Fibroblast of mammary gland (primary cell): ENCODE measurements around the gene NTRK2.

Experiments
- DNase-seq: peaks from one replicate; pipeline ENCODE4 v3.0.0-alpha.2; 2010; ENCODE audit warnings: low read depth
- H3K4me3 ChIP-seq: 2 replicates; pipeline ENCODE4 v1.5.1; 2011; ENCODE audit warnings: low read depth, mild to moderate bottlenecking, low read length, moderate library complexity; ENCODE audit not compliant: control insufficient read depth
- TF ChIP-seq, protein P1 (sequence below): conservative IDR thresholded peaks from 2 replicates; pipeline ENCODE4 v1.5.1; 2011; ENCODE audit warnings: low read depth, low read length, inconsistent platforms; ENCODE audit not compliant: control insufficient read depth, insufficient read depth

The NTRK2 gene

DNA sequence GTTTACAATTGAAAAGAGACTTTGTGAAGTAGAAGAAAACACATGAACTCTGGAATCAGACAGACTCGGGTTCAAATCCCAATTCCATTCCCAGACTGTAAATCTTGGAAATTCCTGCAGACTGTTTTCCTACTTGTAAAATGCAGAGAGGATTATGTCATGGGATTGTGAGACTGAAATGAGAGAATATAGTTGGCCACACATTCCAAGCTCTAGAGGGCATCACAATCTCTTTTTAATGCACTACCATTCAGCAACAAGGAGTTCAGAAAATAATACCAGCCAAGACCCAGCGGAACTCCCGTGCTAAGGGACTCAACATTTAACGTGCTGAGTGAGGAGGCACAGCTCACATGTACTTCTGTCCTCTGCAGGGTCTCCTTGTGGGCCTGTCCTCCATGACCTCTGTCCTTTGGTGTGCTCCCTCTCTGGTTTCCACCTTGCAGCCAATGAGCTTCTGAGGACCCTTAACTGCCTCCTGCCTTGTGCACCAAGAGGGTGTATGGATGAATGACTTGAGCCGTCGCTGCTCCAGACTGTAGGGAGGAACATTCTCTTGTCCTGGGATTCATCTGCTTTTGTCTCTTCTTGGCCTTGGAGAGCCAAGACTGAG lies 263.5 kb downstream of the NTRK2 start:
- TF ChIP-seq, protein P1, sequence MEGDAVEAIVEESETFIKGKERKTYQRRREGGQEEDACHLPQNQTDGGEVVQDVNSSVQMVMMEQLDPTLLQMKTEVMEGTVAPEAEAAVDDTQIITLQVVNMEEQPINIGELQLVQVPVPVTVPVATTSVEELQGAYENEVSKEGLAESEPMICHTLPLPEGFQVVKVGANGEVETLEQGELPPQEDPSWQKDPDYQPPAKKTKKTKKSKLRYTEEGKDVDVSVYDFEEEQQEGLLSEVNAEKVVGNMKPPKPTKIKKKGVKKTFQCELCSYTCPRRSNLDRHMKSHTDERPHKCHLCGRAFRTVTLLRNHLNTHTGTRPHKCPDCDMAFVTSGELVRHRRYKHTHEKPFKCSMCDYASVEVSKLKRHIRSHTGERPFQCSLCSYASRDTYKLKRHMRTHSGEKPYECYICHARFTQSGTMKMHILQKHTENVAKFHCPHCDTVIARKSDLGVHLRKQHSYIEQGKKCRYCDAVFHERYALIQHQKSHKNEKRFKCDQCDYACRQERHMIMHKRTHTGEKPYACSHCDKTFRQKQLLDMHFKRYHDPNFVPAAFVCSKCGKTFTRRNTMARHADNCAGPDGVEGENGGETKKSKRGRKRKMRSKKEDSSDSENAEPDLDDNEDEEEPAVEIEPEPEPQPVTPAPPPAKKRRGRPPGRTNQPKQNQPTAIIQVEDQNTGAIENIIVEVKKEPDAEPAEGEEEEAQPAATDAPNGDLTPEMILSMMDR: no peak
- no peak overlapping the region for H3K4me3 ChIP-seq
- DNase-seq: no peak

DNA sequence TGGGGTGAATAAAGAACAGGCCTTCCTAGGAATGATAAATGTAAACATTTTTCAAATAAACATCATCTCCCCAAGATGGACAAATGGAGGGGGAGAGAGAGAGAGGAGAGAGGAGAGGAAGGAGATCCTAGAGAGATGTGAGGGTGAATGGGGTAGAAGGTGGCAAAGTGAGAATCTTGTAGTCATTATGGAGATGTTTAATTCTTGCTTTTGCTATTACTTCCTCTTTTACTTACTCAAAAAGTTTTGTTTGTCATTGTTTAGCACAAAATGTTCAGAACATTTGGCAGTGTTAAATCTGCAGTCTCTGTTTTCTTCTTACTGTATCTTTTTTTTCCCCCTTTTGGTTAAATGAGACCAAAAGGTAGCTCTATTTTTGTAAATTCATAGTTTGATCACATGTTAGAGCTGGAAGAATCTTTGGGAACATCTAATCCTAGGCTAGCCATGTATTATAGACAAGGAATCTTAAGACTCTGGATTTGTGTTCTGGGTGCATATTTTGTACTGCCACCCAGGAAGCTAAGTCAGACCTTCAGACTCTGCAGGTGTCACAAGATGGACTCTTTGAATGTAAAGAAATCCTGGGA lies 266.1 kb downstream of the NTRK2 start:
- H3K4me3 ChIP-seq: no peak overlapping the region
- DNase-seq: no peak
- TF ChIP-seq, protein P1: no peak

DNA sequence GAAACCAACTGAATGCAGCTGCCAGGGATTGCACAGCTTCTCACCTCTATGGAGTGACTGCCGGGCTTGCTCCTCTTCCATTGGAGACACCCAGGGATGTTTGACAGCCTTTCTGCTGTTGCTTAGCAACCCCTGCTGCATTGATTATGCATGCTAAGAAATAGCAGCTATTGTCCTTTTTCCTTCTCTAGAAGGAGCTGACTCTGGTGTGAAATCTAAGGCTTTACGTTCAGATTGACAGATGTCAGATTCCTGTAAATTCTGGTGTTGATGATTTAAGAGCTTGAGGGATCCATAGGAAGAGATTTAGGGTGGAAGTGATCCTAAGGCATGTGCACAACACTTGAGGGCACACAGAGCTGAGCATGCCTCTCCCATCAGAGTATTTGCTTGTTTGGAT lies 267.7 kb downstream of the NTRK2 start:
- no peak for DNase-seq
- TF ChIP-seq, protein P1: no peak
- H3K4me3 ChIP-seq: no peak overlapping the region

DNA sequence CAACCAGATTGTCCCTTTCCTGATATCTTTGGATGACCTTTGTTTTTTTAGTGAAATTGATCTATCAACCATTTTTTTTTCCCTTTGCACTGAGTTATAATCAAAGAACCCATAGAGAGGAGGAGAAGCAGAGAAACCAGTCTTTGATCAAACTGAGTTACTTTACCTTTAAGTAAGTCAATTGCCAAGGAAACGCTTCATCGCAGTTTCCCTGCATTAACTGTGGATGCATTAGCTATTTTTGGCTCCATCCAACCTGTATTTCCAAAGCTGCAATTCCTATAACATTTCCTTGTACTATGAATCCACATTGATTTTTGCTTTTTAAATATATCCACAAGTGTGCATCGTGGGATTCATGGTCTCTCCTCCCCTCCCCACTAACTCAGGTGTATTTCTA lies 268.1 kb downstream of the NTRK2 start:
- no peak overlapping the region for H3K4me3 ChIP-seq
- no peak for DNase-seq
- TF ChIP-seq, protein P1: no peak

DNA sequence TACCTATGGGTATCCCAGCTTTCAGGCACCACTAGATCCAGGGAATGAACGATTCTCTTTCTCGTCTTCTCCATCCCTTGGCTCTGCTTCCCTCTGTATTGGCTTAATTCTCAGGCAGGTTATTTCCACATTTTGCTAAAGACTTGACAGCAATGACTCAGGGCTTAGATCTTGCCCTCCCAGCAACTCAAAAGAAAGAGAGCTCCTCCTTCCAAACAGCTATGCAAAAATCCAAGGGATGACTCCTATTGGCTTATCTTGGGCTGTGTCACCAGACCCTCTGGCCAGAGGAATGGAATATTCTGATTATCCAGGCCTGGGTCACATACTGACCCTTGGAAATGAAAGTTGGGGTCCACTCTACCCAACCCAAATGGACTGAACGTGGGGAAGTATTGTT lies 270.2 kb downstream of the NTRK2 start:
- TF ChIP-seq, protein P1: no peak
- DNase-seq: no peak
- no peak overlapping the region for H3K4me3 ChIP-seq

DNA sequence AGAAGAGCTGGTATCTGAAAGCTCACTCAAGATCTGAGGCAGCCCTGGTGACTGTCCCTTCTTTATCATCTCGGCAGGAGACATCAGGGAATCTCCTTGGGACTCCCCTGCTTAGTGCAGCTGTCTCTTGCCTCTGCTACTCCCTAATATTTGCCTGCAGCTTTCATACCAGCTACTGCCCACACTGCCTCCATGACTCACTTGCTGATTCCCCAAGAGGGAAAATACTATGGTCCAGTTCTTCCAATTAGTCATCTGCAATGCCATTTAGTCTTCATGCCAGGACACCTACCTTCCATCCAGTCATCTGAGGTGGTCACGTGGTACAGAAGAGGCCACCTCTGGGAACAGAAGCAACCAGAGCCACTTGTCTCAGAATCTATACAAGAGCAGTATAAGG lies 270.8 kb downstream of the NTRK2 start:
- DNase-seq: peak; percentile 16
- TF ChIP-seq, protein P1: no peak
- H3K4me3 ChIP-seq: no peak overlapping the region
